Adipocyte (in vitro differentiated cells): ENCODE data around the gene GPX2.

Experiments
- DNase-seq: peaks from one replicate; pipeline ENCODE4 v3.0.0-alpha.2; 2015; ENCODE audit warnings: low read depth
- H3K27me3 ChIP-seq: replicated peaks from 2 replicates; pipeline ENCODE4 v1.7.0; 2013; ENCODE audit warnings: mild to moderate bottlenecking, low read length, moderate library complexity; ENCODE audit not compliant: control insufficient read depth, insufficient read depth
- H3K36me3 ChIP-seq: 2 replicates; pipeline ENCODE4 v1.7.0; 2013; ENCODE audit warnings: low read length, mild to moderate bottlenecking, moderate library complexity; ENCODE audit not compliant: control insufficient read depth, insufficient read depth, severe bottlenecking
- H3K4me1 ChIP-seq: 2 replicates; pipeline ENCODE4 v1.7.0; 2013; ENCODE audit warnings: mild to moderate bottlenecking, low read length, moderate library complexity; ENCODE audit not compliant: control insufficient read depth, insufficient read depth
- H3K4me3 ChIP-seq: 2 replicates; pipeline ENCODE4 v1.7.0; 2013; ENCODE audit warnings: mild to moderate bottlenecking, low read length, moderate library complexity
- H3K9ac ChIP-seq: 2 replicates; pipeline ENCODE4 v1.7.0; 2013; ENCODE audit warnings: mild to moderate bottlenecking, low read length, moderate library complexity
- H3K9me3 ChIP-seq: 2 replicates; pipeline ENCODE4 v1.7.0; 2013; ENCODE audit warnings: mild to moderate bottlenecking, low read length, moderate library complexity; ENCODE audit not compliant: control insufficient read depth

GPX2 gene

GRCh38 chr14:64937171-64937820 lies 5.2 kb downstream of the GPX2 start:
- Histone ChIP-seq H3K4me1 (peaks cover 33% of the 10 kb centered on the region), H3K36me3 (peaks cover 37% of the 10 kb centered on the region), H3K4me3 (no peak overlapping the region), H3K9ac (peak overlapping the region; percentile 9), H3K27me3 (no peaks in the 10 kb centered on the region), H3K9me3 (no peaks in the 10 kb centered on the region)
- DNase-seq = no peak

DNA sequence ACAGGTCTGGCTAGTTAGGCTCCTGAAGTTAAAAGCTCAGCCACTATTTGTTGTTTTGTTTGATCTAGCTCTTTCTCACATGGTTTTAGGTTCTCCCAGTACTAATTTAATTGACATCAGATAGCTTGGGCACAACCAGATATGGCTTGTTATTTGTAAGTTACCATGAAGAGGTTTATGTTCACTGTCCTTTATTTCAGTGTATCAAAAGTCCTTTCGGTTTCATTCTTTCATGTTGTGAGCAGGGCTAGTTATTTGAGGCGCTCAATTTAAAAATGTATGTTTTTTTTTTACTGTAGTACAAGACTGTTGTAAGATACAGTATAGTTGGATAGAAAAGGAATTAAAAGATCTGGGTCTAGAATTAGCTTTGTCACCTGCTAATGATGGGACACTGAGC lies 7.0 kb downstream of the GPX2 start:
- Histone ChIP-seq H3K36me3 (peaks cover 46% of the 10 kb centered on the region), H3K27me3 (no peaks in the 10 kb centered on the region), H3K9me3 (no peaks in the 10 kb centered on the region), H3K4me3 (no peak overlapping the region), H3K9ac (no peak overlapping the region), H3K4me1 (peaks cover 33% of the 10 kb centered on the region)
- DNase-seq = no peak

DNA sequence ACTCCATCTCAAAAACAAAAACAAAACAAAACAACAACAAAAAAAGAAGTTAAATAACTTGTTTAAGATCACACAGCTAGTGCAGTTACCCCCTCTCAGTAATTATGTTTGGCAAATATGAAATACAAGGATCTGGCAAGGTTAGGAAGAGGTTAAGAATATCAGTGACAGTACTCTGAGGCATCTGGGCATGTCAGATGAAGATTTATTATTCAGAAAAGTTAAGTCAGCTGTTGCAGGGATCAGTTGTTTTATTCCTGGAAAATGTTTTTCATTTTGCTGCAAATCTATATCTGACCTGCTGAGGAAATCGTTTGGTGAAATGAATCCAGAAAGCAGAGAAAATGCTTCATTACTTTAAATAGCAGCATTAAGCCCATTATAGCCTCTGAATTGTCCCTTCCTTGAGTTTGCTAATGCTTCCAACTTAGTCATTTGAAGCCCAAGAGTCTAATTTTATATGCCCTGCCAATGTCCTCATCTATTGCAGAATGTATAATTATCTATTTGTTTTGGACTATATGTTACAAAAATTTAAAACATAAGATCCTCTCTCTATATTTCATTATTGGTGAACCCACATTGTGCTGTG lies 8.1 kb downstream of the GPX2 start:
- no peak for DNase-seq
- H3K9me3 ChIP-seq = no peaks in the 10 kb centered on the region
- H3K27me3 ChIP-seq = no peaks in the 10 kb centered on the region
- H3K4me3 ChIP-seq = no peak overlapping the region
- H3K9ac ChIP-seq = no peak overlapping the region
- H3K4me1 ChIP-seq = peaks cover 44% of the 10 kb centered on the region
- H3K36me3 ChIP-seq = peaks cover 43% of the 10 kb centered on the region

DNA sequence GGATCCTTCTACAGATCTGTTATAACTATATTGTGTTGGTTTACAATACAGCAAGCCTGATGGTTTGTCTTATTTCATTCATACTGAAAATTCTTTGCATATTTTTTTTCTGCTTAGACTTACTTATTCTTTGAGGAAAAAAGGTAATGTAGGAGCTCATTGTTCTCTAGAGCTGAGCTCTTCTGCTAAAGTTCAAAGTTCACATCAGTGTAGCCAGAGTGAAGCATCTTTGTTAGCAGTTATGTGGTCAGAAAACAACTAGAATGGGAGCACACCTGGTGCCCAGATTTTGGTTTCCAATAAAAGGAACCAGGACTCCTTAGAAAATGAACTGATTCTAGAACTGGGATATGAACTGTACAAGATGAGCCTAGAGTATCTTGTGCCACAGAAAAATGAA lies 10.3 kb downstream of the GPX2 start:
- Histone ChIP-seq H3K4me3 (no peak overlapping the region), H3K36me3 (peaks cover 60% of the 10 kb centered on the region), H3K4me1 (peaks cover 42% of the 10 kb centered on the region), H3K9me3 (no peaks in the 10 kb centered on the region), H3K9ac (no peak overlapping the region), H3K27me3 (no peaks in the 10 kb centered on the region)
- no peak for DNase-seq

DNA sequence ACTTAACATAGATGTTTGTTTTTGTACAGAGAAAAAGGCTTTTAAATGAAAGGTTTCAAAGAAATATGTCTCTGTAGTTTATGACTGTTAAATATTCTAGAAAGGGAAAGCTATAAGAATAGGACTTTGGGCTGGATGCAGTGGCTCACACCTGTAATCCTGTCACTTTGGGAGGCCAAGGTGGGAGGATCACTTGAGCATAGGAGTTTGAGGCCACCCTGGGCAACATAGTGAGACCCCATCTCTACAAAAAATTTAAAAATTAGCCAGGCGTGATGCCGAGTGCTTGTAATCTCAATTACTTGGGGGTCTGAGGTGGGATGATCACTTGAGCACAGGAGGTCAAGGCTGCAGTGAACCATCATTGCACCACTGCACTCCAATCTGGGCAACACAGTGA lies 11.4 kb downstream of the GPX2 start:
- Histone ChIP-seq H3K9ac (no peak overlapping the region), H3K4me1 (peaks cover 33% of the 10 kb centered on the region), H3K4me3 (no peak overlapping the region), H3K27me3 (no peaks in the 10 kb centered on the region), H3K36me3 (peaks cover 71% of the 10 kb centered on the region), H3K9me3 (no peaks in the 10 kb centered on the region)
- no peak for DNase-seq

DNA sequence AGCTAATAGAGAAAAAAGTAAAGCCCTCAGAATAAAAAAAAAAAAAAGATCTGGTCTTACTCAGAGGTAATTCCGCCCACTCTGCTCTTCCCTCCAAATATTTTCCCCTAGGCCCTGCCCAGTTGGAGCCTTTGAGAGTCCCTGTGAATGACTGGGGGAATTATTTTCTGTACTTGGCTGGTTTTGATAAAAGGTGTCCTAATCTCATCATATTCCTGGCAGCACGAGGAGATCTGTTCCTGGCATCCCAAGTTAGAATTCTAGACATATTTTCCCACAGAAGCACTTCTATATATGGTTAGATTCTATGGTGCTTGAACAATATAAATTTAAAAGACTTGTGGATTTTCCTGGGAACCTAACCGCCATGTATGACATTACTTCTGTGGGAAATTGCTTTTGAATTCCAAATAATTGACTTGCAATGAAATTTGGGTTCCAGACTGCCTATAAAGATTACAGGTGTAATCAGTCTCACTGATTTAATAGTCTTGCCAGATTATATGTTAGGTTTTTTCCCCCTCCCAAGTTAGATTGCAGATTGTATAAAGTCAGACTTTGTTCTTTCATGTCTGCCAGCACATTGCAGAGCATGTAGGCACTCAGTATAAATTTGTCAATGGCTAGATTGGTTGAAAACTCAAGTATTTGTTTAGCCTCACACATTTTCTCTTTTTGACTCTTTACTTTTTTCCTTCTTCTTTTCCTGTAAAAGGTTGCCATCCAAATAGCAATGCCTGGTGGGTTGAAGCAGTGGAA lies 12.3 kb downstream of the GPX2 start:
- DNase-seq = no peak
- H3K36me3 ChIP-seq = peaks cover 80% of the 10 kb centered on the region

GRCh38 chr14:64929014-64929359 lies 13.6 kb downstream of the GPX2 start:
- DNase-seq = no peak
- Histone ChIP-seq H3K9me3 (no peaks in the 10 kb centered on the region), H3K27me3 (no peaks in the 10 kb centered on the region), H3K4me1 (peaks cover 24% of the 10 kb centered on the region), H3K4me3 (no peak overlapping the region), H3K36me3 (peaks cover 87% of the 10 kb centered on the region), H3K9ac (no peak overlapping the region)

More for the DNA sequence above, 12.3 kb downstream of the GPX2 start:
- Histone ChIP-seq H3K4me3 (no peak overlapping the region), H3K9ac (no peak overlapping the region), H3K27me3 (no peaks in the 10 kb centered on the region), H3K4me1 (peaks cover 33% of the 10 kb centered on the region), H3K9me3 (no peaks in the 10 kb centered on the region)

GRCh38 chr14:64928239-64929013 lies 14.1 kb downstream of the GPX2 start:
- H3K27me3 ChIP-seq = no peaks in the 10 kb centered on the region
- no peak overlapping the region for H3K4me3 ChIP-seq
- H3K36me3 ChIP-seq = peaks cover 86% of the 10 kb centered on the region
- H3K4me1 ChIP-seq = peaks cover 19% of the 10 kb centered on the region
- H3K9ac ChIP-seq = no peak overlapping the region
- no peaks in the 10 kb centered on the region for H3K9me3 ChIP-seq
- no peak for DNase-seq

GRCh38 chr14:64927031-64927430 lies 15.5 kb downstream of the GPX2 start:
- no peaks in the 10 kb centered on the region for H3K9me3 ChIP-seq
- no peak overlapping the region for H3K9ac ChIP-seq
- H3K27me3 ChIP-seq = no peaks in the 10 kb centered on the region
- no peak for DNase-seq
- H3K4me3 ChIP-seq = no peak overlapping the region
- peaks cover 13% of the 10 kb centered on the region for H3K4me1 ChIP-seq
- H3K36me3 ChIP-seq = peaks cover 72% of the 10 kb centered on the region

GRCh38 chr14:64926398-64926995 lies 16.0 kb downstream of the GPX2 start:
- Histone ChIP-seq H3K36me3 (peaks cover 66% of the 10 kb centered on the region), H3K9ac (no peak overlapping the region), H3K4me3 (no peak overlapping the region), H3K4me1 (peaks cover 17% of the 10 kb centered on the region), H3K9me3 (no peaks in the 10 kb centered on the region), H3K27me3 (no peaks in the 10 kb centered on the region)
- DNase-seq = no peak

DNA sequence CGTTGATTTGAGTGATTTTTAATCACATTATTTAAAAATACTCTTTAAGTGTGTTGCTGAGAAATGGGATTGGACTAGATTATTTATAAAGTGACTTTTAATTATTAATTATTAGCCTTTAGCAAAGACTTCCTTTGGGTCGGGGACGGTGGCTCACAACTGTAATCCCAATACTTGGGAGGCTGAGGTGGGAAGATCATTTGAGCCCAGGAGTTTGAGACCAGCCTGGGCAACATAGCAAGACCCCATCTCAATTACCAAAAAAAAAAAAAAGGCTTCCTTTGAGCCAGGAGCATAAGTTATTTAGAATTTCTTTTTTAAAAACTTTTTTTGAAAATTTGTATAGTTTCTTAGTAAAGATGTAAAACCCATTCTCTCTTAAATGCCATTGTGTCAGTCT lies 19.5 kb downstream of the GPX2 start:
- Histone ChIP-seq H3K9ac (no peak overlapping the region), H3K4me3 (no peak overlapping the region), H3K4me1 (peaks cover 36% of the 10 kb centered on the region), H3K36me3 (peaks cover 43% of the 10 kb centered on the region), H3K9me3 (no peaks in the 10 kb centered on the region), H3K27me3 (no peaks in the 10 kb centered on the region)
- no peak for DNase-seq
